ENCODE measurements around the gene TNPO3. TPM values are rescaled to one million over a fixed set of nuclear protein-coding genes. Genes with fewer than 3 reads are reported as not detected.
A peak's percentile ranks its signal among the peaks of the same experiment; 100 is the strongest.

The TNPO3 gene
- polyA plus RNA-seq, 3 donors: 42.0 to 47.7 (median 45.1) TPM

DNA sequence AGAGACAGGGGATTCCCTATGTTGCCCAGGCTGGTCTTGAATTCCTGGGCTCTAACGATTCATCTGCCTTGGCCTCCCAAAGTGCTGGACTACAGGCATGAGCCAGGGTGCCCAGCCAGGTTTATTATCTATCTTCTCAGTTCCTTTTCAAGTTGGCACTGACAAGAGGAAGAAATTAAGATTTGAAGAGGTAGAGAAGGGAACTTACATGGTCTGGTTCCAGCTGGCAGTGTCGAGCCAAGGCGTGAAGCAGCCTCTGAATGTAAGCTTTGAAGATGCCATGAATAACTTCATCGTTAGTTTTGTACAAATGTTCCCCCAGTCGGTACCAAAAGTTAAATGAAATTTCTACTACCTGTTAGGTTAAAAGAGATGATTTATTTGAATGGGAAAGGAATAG is 57.7 kb downstream of the TNPO3 start:
- DNase-seq (ENCODE audit: extremely low read depth in 1 of 11, low read depth in 9 of 11, low spot score in 4 of 11): no peak

DNA sequence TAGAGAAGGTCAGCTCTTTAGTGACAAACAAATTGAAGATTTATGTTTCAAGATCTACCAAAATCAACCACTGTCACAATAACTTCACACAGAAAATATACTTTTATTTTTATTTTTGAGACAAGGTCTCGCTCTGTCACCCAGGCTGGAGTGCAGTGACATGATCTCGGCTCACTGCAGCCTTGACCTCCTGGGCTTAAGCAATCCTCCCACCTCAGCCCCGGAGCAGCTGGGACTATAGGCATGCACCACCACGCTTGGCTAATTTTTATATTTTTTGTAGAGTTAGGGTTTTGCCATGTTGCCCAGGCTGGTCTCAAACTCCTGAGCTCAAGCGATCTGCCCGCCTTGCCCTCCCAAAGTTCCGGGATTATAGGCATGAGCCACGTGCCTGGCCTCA is 60.4 kb downstream of the TNPO3 start:
- peak in 4 of 11 donors; percentile 1 to 9 (median 8) for DNase-seq (ENCODE audit: extremely low read depth in 1 of 11, low read depth in 9 of 11, low spot score in 4 of 11)

DNA sequence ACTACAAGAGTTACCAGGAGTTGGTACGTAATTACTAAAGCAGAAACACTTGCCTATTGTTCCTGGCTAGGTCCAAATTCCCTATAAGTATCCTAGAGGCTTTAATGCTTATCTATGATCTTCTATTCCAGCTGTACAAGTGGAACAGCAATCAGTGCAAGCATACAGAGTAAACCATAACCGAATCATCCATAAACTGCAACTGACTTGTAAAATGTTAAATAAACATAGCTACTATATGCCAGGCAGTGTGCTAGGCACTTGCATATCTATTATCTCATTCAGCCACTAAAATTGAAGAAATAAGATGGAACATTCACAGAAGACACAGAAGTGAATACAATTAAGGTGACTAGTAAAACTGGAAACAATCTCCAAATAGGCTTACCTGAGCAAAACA is 61.5 kb downstream of the TNPO3 start:
- DNase-seq (ENCODE audit: extremely low read depth in 1 of 11, low read depth in 9 of 11, low spot score in 4 of 11): no peak

DNA sequence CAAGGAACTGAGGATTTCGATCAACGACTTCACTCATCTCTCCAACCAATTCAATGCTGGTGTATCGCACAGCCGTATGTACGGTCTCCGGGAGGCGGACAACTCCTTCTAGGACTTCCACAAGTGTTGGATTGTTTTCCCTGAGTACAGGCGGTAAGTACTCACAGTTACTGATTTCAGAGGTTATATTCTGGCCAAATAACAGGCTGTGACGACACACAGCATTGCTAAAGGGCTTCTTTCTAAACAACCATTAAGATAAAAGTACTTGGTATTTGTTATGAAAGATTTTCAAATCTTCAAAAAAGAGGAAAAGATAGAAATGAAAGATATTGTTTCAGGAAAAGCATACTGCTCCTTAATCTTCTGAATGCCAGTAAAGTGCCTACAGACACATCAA is 65.0 kb downstream of the TNPO3 start:
- no peak for DNase-seq (ENCODE audit: extremely low read depth in 1 of 11, low read depth in 9 of 11, low spot score in 4 of 11)

DNA sequence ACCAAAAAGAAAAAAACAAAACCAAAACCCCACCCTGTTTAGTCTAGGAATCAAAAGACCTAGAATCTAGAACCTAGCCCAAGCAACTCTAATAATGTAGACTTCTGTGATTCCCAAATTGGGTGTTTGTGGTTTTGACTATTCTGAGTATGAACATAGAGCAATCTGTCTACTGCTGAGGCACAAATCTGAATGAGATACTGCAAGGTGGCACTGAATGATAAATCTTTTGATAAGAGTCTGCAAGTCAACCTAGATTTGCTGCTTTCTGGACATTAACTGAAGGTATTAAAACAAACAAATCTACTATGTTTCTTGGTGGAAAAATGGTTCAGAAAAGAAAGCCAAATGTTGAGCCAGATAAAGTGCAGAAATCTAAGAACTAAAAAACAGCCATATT is 66.5 kb downstream of the TNPO3 start:
- DNase-seq (ENCODE audit: extremely low read depth in 1 of 11, low read depth in 9 of 11, low spot score in 4 of 11): no peak

DNA sequence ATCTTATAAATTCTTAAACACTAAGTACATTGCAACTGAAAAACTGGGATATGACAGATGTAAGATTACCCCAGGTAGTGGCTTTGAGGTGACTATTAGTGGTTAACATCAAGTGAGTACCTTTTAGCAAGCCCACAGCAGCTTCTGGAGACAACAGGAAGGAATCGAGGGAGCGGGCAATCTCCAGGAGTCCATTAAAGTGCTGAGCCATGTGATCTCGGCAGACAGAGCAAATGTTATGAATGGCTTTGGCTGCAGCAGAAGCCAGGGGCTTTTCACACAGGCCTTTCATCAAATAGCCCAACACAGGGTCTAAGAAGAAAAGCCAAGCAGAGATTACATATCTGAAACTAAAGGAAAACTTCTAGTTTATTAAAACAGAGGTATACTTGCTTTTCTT is 68.3 kb downstream of the TNPO3 start:
- no peak for DNase-seq (ENCODE audit: extremely low read depth in 1 of 11, low read depth in 9 of 11, low spot score in 4 of 11)

DNA sequence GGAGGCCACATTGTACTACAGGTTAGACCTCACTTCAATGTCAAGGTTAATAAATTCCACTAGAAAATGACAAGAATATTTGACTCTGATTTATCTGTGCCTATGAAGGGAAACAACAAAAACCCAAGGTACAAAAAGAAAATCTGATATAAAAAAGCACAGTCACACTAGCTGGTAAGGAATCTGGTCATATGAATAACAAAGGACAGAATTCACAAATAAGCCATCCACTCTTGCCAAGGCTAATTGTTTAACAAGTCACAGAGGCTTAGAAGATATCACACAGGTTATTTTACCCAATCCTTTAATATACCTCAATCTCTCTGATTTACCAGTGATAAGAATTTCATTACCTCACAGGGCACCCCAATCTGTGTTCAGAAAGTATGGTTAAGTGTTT is 69.3 kb downstream of the TNPO3 start:
- DNase-seq (ENCODE audit: extremely low read depth in 1 of 11, low read depth in 9 of 11, low spot score in 4 of 11): no peak

DNA sequence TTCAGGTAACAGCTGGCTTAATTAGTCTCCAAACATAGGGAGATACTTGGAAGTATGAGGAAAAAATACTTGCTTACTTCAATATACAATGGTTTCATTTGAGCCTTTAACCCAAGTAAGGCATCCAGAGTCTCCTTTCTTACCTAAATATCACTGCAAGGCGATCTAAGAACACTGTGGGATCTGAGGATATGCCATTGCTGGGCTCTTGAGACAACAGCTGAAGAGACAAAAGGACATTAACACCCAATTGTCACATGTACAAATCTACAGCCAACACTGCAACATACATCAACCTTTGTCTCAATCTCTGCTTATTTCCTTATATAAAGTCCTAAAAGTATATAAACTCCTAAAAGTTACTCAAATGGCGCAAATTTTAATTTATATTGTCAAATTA is 72.8 kb downstream of the TNPO3 start:
- no peak for DNase-seq (ENCODE audit: extremely low read depth in 1 of 11, low read depth in 9 of 11, low spot score in 4 of 11)

DNA sequence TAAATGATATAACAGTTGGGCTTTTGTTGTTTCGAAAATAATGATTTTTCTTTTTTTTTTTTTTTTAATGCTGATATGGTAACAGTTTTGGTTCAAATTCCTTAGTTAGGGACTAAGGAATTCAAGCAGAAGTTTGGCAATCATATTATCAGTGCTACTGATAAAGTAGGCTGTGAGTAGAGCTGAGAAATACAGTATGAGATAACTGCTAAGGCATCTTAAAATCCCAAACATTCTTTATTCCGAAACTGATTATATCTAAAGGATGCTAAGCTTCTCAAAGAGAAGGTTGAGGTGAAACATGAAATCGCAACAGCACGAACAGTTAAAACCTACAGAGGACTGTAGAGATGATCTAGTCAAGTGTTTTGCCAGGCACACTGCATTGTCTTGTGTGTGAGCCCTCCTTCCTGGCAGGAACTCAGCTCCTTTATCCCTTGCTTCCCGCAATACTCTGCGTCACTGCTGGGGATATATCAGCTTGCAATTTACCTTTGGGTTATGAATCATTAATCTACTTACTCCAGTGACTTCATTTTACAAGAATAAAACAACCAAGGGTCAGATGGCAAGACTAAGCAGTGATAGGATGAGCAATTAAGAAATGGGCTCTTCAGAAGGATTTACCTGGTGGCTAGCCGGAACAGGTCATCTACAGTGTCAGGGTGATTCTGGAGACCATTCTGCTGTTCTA is 80.5 kb downstream of the TNPO3 start:
- DNase-seq (ENCODE audit: extremely low read depth in 1 of 11, low read depth in 9 of 11, low spot score in 4 of 11): no peak

DNA sequence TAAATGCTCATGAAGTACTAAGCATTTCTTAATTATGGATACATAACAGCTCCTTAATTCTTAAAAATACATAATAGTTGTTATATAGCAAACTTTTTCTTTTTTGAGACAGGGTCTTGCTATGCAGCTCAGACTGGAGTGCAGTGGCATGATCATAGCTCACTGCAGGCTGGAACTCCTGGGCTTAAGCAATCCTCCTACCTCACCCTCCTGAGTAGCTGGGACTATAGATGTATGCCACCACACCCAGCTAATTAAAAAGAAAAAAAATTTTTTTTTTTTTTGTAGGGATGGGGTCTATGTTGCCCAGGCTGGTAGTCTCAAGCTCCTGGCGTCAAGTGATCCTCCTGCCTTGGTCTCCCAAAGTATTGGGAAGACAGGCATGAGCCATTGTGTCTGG is 86.3 kb downstream of the TNPO3 start:
- DNase-seq (ENCODE audit: extremely low read depth in 1 of 11, low read depth in 9 of 11, low spot score in 4 of 11): no peak

DNA sequence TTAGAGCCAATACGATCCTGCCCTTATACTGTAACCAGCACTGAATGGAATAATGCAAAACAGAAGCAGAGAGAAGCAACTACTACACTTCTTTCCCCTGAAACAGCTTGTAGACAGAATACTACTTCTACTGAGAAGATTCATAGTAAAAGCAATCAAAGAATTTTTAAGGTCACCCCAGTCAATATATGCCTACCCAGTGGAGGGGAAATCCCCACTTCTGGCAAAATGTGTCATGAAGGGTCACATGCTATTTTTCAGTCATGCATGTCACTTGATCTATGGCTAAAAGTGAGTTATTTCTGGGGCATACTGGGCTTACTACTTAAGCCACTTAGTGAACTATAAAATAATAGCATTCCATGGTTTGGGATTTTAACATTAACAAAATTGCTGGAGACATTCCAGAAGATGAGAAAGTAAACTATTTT is 91.6 kb downstream of the TNPO3 start:
- no peak for DNase-seq (ENCODE audit: extremely low read depth in 1 of 11, low read depth in 9 of 11, low spot score in 4 of 11)

DNA sequence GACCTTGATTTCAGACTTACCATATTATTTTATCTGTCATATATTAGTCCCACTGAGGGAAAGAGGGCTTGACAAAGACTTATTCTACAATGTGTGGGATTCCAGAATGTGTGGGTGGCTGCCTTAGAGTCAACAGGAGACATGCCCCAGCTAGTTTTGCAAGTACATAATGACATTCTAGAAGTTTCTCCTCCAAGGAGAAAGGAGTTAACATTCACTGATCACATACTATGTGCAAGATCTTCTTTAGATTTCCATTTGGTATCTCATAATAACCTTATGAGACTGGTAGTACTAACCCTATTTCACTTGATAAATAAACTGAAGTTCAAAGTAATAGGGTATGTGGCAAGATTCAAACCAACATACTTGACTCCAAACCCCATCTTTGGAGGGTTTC is 92.0 kb downstream of the TNPO3 start:
- no peak for DNase-seq (ENCODE audit: extremely low read depth in 1 of 11, low read depth in 9 of 11, low spot score in 4 of 11)

DNA sequence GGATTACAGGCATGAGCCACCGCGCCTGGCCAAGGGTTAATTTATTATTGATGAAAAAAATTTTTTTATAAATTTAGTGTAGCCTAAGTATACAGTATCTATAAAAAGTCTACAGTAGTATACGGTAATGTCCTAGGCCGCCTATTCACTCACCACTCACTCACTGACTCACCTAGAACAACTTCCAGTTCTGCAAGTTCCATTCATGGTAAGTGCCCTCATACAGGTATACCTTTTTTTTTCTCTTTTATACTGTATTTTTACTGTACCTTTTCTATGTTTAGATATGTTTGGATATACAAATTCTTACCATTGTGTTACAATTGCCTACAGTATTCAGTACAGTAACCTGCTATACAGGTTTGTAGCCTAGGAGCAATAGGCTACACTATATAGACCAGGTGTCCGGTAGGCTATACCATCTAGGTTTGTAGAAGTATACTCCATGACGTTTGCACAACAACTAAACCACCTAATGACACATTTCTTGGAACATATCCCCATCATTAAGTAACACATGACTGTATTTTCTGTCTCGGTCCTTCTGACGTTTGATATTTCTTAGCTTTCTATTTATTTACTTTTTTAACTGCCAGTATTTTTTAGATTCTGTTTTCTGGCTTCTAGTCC is 93.8 kb downstream of the TNPO3 start:
- no peak for DNase-seq (ENCODE audit: extremely low read depth in 1 of 11, low read depth in 9 of 11, low spot score in 4 of 11)

DNA sequence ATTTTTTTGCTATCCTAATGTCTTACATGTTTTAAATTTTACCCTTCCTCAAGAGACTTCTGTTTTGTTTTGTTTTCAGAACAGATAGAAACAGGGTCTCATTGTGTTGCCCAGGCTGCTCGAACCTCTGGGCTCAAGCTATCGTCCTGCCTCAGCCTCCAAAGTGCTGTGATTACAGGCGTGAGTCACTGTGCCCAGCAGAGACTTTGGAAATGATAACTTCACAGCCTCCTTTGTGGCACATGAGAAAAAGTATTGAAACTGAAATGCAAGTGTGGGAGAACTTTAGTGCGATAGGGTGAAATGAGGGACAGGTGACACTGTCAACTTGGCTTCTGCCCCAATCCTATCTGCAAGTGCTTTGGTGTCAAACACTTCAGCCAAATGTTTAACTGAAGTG is 95.6 kb downstream of the TNPO3 start:
- DNase-seq (ENCODE audit: extremely low read depth in 1 of 11, low read depth in 9 of 11, low spot score in 4 of 11): no peak

DNA sequence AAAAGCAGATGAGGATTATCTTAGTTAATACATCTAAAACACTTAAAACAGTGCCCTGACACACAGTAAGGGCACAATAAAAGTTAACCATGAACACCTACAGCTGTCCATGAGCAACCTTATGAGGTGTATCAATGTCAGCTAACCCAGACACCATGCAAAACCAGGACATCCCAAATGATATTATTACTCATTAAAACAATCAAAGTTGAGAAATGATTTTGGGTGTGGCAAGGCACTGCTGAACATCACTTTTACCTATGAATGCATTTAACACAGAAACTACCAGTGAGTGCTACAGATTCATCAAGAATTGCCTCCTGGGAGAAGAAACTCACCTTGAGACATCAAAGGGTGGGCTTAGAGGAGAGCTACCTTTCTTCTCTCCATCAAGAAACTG is 98.9 kb downstream of the TNPO3 start:
- DNase-seq (ENCODE audit: extremely low read depth in 1 of 11, low read depth in 9 of 11, low spot score in 4 of 11): no peak

DNA sequence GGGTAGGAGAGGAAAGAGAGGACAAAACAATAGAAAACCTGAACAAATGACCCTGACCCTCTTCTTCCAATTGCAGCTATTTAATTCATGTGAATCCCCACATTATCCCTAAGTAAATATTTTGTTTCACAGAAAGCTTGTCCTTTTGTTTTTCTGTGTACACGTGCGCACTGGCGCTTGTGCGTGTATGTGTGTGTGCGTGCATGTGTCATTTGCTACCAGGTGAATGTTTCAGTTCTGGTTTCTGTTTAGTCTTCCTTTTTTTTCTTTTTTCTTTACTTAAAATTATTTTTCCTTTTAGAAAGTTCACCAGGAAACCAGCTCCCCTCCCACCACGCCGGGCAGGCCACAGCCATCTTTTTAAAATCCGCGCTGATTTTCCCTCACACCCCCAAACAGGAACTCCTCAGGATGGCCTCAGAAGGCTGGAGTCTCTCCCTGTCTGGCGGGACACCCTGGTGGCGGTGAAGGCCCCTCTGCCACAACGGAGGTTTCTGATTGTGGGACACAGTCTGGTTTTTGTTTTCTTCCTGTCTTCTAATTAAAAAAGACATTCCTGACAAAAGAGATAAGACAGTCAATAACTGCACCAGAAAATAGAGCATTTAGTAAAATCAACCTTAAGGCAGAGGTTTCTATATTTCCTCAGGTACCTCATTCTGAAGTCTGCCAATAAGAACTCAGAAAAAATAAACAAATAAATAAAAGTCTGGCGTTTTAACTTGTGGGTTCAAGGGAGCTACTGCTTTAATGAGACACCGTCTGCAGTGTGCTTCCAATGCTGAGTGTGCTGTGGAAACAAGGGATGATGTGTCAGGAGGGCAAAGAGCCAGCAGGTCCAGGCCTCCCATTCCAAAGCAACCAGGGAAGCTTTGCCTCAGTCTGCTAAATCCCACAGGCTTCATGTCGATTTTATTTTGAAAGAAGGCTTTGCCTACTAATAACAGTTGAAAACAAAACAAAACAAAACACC is 99.8 kb downstream of the TNPO3 start:
- DNase-seq (ENCODE audit: extremely low read depth in 1 of 11, low read depth in 9 of 11, low spot score in 4 of 11): no peak

DNA sequence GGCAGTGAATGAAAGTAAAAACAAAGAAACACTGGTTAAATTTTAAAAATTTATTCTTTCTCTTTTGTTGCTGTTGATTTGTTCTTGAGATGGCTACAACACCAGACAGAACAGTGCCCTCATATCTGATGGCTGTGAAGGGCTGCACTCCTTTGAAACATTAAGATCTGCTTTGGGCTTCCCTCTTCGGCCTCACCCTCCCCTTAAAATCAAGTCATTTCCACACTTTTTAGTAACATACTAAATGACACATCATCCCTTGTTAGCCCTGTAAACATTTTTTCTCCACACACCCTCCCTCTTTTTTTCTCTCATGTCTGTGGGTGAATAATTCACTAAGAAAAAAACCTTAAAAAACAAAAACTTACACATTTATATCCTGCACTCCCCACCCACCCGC is 100.8 kb downstream of the TNPO3 start:
- no peak for DNase-seq (ENCODE audit: extremely low read depth in 1 of 11, low read depth in 9 of 11, low spot score in 4 of 11)

DNA sequence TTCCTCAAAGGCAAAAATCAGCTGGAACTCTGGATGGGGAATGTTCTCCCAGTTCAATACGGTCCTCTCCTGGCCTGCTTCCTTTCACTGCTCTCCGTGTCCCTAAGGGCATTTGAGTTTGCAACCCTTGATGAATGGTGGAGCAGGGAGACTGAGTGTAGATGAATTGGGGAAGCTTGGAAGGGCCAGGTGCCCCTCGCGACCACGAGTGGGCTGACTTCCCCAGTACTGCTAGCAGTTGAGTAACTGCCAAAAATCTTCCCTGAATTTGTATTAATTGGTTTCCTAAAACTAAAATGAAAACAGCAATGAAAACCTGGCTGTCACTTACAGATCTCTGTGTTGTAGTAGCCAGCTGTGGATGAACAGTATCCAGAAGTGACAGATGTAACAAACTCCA is 103.6 kb downstream of the TNPO3 start:
- no peak for DNase-seq (ENCODE audit: extremely low read depth in 1 of 11, low read depth in 9 of 11, low spot score in 4 of 11)

DNA sequence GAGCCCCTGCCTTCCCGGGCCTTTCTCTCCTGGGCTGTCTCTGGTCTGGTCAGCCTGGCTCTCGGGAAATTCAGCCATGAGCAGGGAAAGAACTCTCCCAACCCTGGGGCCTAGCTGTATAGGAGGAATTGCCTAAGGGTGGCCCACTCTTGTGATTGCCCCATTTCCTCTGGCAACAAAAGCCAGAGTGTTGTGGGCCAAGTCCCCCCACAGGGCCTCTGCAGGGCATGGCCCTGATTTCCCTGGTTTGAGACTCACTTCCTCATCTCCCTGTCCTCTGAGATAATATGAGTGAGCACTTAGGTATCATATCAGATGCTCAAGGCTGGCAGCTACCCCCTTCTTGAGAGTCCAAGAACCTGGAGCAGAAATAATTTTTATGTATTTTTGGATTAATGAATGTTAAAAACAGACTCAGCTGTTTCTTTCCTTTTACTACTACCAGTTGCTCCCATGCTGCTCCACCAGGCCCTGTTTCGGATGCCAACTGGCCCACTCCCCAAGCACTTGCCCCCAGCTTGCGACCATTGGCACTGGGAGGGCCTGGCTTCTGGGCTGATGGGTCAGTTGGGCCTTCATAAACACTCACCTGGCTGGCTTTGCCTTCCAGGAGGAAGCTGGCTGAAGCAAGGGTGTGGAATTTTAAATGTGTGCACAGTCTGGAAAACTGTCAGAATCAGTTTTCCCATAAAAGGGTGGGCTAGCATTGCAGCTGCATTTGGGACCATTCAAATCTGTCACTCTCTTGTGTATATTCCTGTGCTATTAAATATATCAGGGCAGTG is 105.7 kb downstream of the TNPO3 start:
- DNase-seq (ENCODE audit: extremely low read depth in 1 of 11, low read depth in 9 of 11, low spot score in 4 of 11): no peak

Measured in renal cortex interstitium (tissue), 11 donors.